HepG2 (cell line): ENCODE measurements around the gene RABGGTA. TPM values are rescaled to one million over a fixed set of nuclear protein-coding genes. Genes with fewer than 3 reads are reported as not detected.

Experiments used
- ADNP ChIP-seq: sonication (generic); formaldehyde crosslinking; IDR thresholded peaks from 2 replicates; pipeline ENCODE4 v1.4.0; 2020; ENCODE audit warnings: missing genetic modification reagents
- DRAP1 ChIP-seq: IDR thresholded peaks from 2 replicates; pipeline ENCODE4 v1.6.1; 2016; ENCODE audit warnings: missing genetic modification reagents, missing compliant biosample characterization
- FOXK2 ChIP-seq: fragments of 450-650 bp; IDR thresholded peaks from 2 replicates; pipeline ENCODE4 v1.6.1; 2016
- IRF1 ChIP-seq: sonication (generic); formaldehyde crosslinking; IDR thresholded peaks from 2 replicates; pipeline ENCODE4 v1.4.0; 2020; ENCODE audit warnings: low read depth, mild to moderate bottlenecking, missing genetic modification reagents
- MTA3 ChIP-seq: sonication (generic); formaldehyde crosslinking; IDR thresholded peaks from 2 replicates; pipeline ENCODE4 v1.4.0; 2020; ENCODE audit warnings: missing genetic modification reagents
- PTBP1 ChIP-seq: fragments of 200-400 bp; formaldehyde crosslinking; IDR thresholded peaks from 2 replicates; pipeline ENCODE4 v1.6.1; 2018; ENCODE audit warnings: low read length, low read depth; ENCODE audit not compliant: poor library complexity, severe bottlenecking
- SKIL ChIP-seq: sonication (generic); formaldehyde crosslinking; IDR thresholded peaks from 2 replicates; pipeline ENCODE4 v1.8.0; 2022; ENCODE audit warnings: missing genetic modification reagents, mild to moderate bottlenecking, moderate library complexity, borderline replicate concordance
- SNAI1 ChIP-seq: sonication (generic); formaldehyde crosslinking; IDR thresholded peaks from 2 replicates; pipeline ENCODE4 v1.5.0; 2020; ENCODE audit warnings: mild to moderate bottlenecking, missing genetic modification reagents, borderline replicate concordance
- SP4 ChIP-seq: sonication (generic); formaldehyde crosslinking; IDR thresholded peaks from 2 replicates; pipeline ENCODE4 v1.8.1; 2023; ENCODE audit warnings: mild to moderate bottlenecking, missing genetic modification reagents
- SPEN ChIP-seq: sonication (generic); formaldehyde crosslinking; IDR thresholded peaks from 2 replicates; pipeline ENCODE4 v1.5.1; 2020; ENCODE audit warnings: low read depth, mild to moderate bottlenecking, missing genetic modification reagents
- TERF1 ChIP-seq: sonication (generic); formaldehyde crosslinking; IDR thresholded peaks from 2 replicates; pipeline ENCODE4 v1.8.0; 2022; ENCODE audit warnings: mild to moderate bottlenecking, missing genetic modification reagents, moderate library complexity
- YEATS4 ChIP-seq: sonication (generic); formaldehyde crosslinking; IDR thresholded peaks from 2 replicates; pipeline ENCODE4 v1.4.0; 2020; ENCODE audit warnings: missing genetic modification reagents, borderline replicate concordance
- ZBTB46 ChIP-seq: sonication (generic); formaldehyde crosslinking; IDR thresholded peaks from 2 replicates; pipeline ENCODE4 v1.4.0; 2020; ENCODE audit warnings: mild to moderate bottlenecking, missing genetic modification reagents, borderline replicate concordance
- ZNF431 ChIP-seq: sonication (generic); formaldehyde crosslinking; IDR thresholded peaks from 2 replicates; pipeline ENCODE4 v1.9.0; 2022; ENCODE audit warnings: missing genetic modification reagents, low read depth, mild to moderate bottlenecking, borderline replicate concordance
- ZNF550 ChIP-seq: sonication (generic); formaldehyde crosslinking; IDR thresholded peaks from 2 replicates; pipeline ENCODE4 v1.4.0; 2020; ENCODE audit warnings: mild to moderate bottlenecking, missing genetic modification reagents, borderline replicate concordance
- ZNF564 ChIP-seq: sonication (generic); formaldehyde crosslinking; IDR thresholded peaks from 2 replicates; pipeline ENCODE4 v1.8.1; 2023; ENCODE audit warnings: mild to moderate bottlenecking, missing genetic modification reagents
- ZNF580 ChIP-seq: IDR thresholded peaks from 2 replicates; pipeline ENCODE4 v1.6.1; 2016; ENCODE audit warnings: low read depth, borderline replicate concordance
- ZNF644 ChIP-seq: IDR thresholded peaks from 2 replicates; pipeline ENCODE4 v1.6.1; 2016; ENCODE audit warnings: low read depth
- ZNF709 ChIP-seq: sonication (generic); formaldehyde crosslinking; IDR thresholded peaks from 2 replicates; pipeline ENCODE4 v1.5.0; 2020; ENCODE audit warnings: mild to moderate bottlenecking, missing genetic modification reagents
- ZNF891 ChIP-seq: sonication (generic); formaldehyde crosslinking; IDR thresholded peaks from 2 replicates; pipeline ENCODE4 v1.5.0; 2020; ENCODE audit warnings: mild to moderate bottlenecking, missing genetic modification reagents
- ZSCAN20 ChIP-seq: sonication (generic); formaldehyde crosslinking; IDR thresholded peaks from 2 replicates; pipeline ENCODE4 v1.4.0; 2020; ENCODE audit warnings: missing genetic modification reagents, mild to moderate bottlenecking, borderline replicate concordance
- polyA plus RNA-seq, 8 experiments: library from polyadenylated mRNA; depleted of rRNA in 3 of 8; stranded (reverse) in 7 of 8; unstranded in 1 of 8; fragments of >200 nt; fragmentation: Illumina TruSeq in 4 of 8; extraction: Trizol in 4 of 8; gene quantifications; 2 replicates each; pipeline versions ENCODE4 v1.2.1 to v1.2.3, GENCODE V29; 2011 to 2016; ENCODE audit warnings: low read depth in 4 of 8, missing spikeins in 1 of 8, mixed read lengths in 1 of 8; ENCODE audit not compliant: insufficient read depth in 1 of 8
- total RNA-seq, 5 experiments: library from RNA; depleted of rRNA; stranded (reverse); fragments of >200 nt; fragmentation: Illumina TruSeq; extraction: Trizol; gene quantifications; 2 replicates each; pipeline ENCODE4 v1.2.3, GENCODE V29; 2016; ENCODE audit warnings: low read depth in 1 of 5

The RABGGTA gene
- total and polyA plus RNA-seq, 2 of the 13 experiments (the other 11 are each of a cell fraction or from before 2014, with no cell fraction given): 57.9 to 90.8 TPM

GRCh38 chr14:24315807-24316596 lies 44.6 kb upstream of the RABGGTA start (continued):
- TF ChIP-seq ZNF550 (peak; percentile 96; the same call in 1 of the 2 replicates), IRF1 (CRISPR knock-in tag) (peak; percentile 93; the same call in 1 of the 2 replicates), SNAI1 (CRISPR knock-in tag) (peak; percentile 96), YEATS4 (CRISPR knock-in tag) (peak; percentile 96), SKIL (no peak), FOXK2 (no peak), ADNP (no peak; the same call in 1 of the 2 replicates), TERF1 (CRISPR knock-in tag) (peak; percentile 83; the same call in 1 of the 2 replicates), ZSCAN20 (CRISPR knock-in tag) (peak; percentile 99), PTBP1 (peak; percentile 78), DRAP1 (CRISPR knock-in tag) (0 out of 2 replicates have a peak, but pooled peaks have one; percentile 36), ZBTB46 (peak; percentile 31; the same call in 1 of the 2 replicates), ZNF580 (CRISPR knock-in tag) (peak; percentile 99), ZNF431 (CRISPR knock-in tag) (peak; percentile 97), ZNF644 (CRISPR knock-in tag) (peak; percentile 40; the same call in 1 of the 2 replicates), ZNF891 (CRISPR knock-in tag) (peak; percentile 91), SP4 (CRISPR knock-in tag) (peak; percentile 88), MTA3 (0 out of 2 replicates have a peak, but pooled peaks have one; percentile 7), ZNF709 (CRISPR knock-in tag) (peak; percentile 98; the same call in 1 of the 2 replicates), SPEN (CRISPR knock-in tag) (peak; percentile 96), ZNF564 (CRISPR knock-in tag) (no peak)
